Spleen (tissue), 7 donors: ENCODE measurements around the gene UGT1A7.

ENCODE experiments used
- CTCF ChIP-seq, 11 experiments: fragments of 200-600 bp in 7 of 11; fragments of 450-650 bp in 4 of 11; sonication (generic) in 4 of 11; IDR thresholded peaks in 8 of 11; conservative IDR thresholded peaks in 3 of 11; 1 replicate in 7 of 11; 2 replicates in 4 of 11; pipeline versions ENCODE4 v1.4.0 to v1.8.0; 2016 to 2021; ENCODE audit warnings: antibody characterized with exemption in 11 of 11, inconsistent platforms in 4 of 11, mild to moderate bottlenecking in 1 of 11
- POLR2A ChIP-seq, 3 donors: fragments of 450-650 bp; IDR thresholded peaks; one replicate each; pipeline ENCODE4 v1.5.1; 2017; ENCODE audit warnings: antibody characterized with exemption in 3 of 3, mild to moderate bottlenecking in 1 of 3
- donor health status: DM: no; HTN: no; CAD: no; lungs with moderate emphysema.
- donor health status: DM: no; HTN: no; CAD: no.
- donor health status: DM: no; HTN: no; CAD: no.

GRCh38 chr2:233772153-233772552 is 90.5 kb downstream of the UGT1A7 start:
- TF ChIP-seq CTCF (IDR thresholded peaks at IDR 0.05 in 8 of 11, conservative IDR thresholded peaks at IDR 0.05 in 3 of 11), result no peak
- no peak for TF ChIP-seq POLR2A (IDR thresholded peaks at IDR 0.05)
